RWPE1 (cell line): ENCODE measurements around the gene B9D2.

Experiments
- CTCF ChIA-PET: fragments of 350-600 bp; sonication (Branson Sonifier 250); formaldehyde crosslinking; extraction: SDS; loops from one replicate; lab custom pipeline; 2021; lab: Yijun Ruan, JAX
- POLR2A ChIA-PET: fragments of 400-600 bp; formaldehyde crosslinking; extraction: SDS; loops from one replicate; lab custom pipeline; 2020; ENCODE audit warnings: antibody characterized with exemption; ENCODE audit not compliant: low non-redundant PET; lab: Yijun Ruan, JAX
- DNase-seq: peaks from one replicate; pipeline ENCODE4 v3.0.0; 2012; ENCODE audit warnings: low spot score
- H3K27ac ChIP-seq: fragments of 450-650 bp; 2 replicates; pipeline ENCODE4 v1.5.1; 2017
- TF ChIP-seq, protein P1 (sequence below): fragments of 450-650 bp; conservative IDR thresholded peaks from 2 replicates; pipeline ENCODE4 v1.5.1; 2017; ENCODE audit warnings: low read depth, mild to moderate bottlenecking

The B9D2 gene

DNA sequence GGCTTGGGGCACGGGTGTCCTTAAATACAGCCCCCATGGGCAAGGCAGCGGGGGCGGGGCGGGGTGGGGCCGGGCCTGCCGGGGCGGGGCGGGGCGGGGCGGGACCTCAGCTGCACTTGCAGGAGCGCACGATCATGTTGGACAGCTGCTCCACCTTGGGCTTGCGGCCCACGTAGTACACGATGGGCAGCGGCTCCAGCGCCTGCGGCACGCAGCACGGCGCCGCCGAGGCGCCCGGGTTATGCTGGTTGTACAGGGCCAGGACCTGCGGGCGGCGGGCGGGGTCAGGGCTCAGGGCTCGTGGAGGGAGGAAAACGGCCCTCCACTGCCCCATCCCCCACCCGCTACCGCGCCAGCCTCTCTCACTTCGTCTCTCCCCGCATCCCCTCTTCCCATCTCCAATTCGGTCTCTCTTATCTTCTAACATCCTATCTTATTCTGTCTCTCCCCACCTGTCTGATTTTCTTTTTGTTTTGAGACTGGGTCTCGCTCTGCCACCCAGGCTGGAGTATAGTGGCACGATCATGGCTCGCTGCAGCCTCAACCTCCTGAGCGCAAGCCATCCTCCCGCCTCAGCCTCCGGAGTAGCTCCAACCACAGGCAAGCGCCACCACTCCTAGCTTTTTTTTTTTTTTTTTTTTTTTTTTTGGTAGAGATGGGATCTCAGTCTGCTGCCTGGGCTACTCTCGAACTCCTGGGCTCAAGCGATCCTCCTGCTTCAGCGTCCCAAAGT, 32.8 kb downstream of the B9D2 start:
- ChIA-PET POLR2A (interaction anchor here (0.6 kb wide), 1 partner anchor 20 kb away, joined by 3 read pairs; no protein-coding TSS in a partner anchor), CTCF (interaction anchor here (0.6 kb wide), 1 partner anchor 210 kb away, joined by 3 read pairs; no protein-coding TSS in a partner anchor)
- DNase-seq: no peak
- peak overlapping the region; percentile 97 for H3K27ac ChIP-seq
- TF ChIP-seq, protein P1, sequence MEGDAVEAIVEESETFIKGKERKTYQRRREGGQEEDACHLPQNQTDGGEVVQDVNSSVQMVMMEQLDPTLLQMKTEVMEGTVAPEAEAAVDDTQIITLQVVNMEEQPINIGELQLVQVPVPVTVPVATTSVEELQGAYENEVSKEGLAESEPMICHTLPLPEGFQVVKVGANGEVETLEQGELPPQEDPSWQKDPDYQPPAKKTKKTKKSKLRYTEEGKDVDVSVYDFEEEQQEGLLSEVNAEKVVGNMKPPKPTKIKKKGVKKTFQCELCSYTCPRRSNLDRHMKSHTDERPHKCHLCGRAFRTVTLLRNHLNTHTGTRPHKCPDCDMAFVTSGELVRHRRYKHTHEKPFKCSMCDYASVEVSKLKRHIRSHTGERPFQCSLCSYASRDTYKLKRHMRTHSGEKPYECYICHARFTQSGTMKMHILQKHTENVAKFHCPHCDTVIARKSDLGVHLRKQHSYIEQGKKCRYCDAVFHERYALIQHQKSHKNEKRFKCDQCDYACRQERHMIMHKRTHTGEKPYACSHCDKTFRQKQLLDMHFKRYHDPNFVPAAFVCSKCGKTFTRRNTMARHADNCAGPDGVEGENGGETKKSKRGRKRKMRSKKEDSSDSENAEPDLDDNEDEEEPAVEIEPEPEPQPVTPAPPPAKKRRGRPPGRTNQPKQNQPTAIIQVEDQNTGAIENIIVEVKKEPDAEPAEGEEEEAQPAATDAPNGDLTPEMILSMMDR: no peak

DNA sequence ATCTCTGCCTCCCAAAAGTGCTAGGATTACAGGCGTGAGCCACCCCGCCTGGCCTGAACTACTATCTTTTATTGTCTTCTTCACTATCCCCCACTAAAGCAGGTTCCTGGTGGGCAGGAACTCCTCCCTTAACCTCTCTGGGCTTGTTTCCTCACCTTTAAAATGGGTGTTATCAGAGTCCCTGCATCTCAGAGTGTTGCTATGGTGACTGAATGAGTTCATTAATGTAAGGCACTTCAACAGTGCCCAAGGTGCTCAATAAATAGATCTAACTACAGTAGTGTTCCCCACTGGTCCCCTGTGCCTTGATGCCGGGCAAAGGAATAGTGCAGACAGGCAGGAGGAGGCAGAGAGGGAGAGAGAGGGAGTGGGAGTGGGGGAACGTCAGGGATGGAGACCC, 33.5 kb downstream of the B9D2 start:
- CTCF ChIA-PET: no interaction called here
- no peak for DNase-seq
- POLR2A ChIA-PET: no interaction called here
- peak overlapping the region; percentile 97 for H3K27ac ChIP-seq
- TF ChIP-seq, protein P1: no peak

DNA sequence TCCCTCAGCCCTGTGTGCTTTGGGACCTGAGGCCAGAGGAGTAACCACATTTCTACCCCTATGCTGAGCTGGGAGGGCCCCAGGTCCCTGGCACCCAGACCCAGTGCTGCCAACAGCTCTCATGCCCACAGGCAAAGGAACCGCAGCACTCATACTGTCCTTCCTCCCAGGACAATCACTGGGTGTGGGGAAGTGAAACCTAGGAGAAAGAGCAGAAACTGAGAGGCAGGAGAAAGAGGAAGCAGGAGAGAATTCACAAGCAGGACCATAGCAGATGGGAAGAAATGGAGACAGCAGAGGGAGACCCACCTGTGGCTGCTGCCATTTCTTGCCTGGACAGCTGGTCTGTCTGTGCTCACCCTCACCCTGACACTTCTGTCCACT, 35.1 kb downstream of the B9D2 start:
- CTCF ChIA-PET: interaction anchor here (0.7 kb wide), 1 partner anchor 36 kb away, joined by 3 read pairs; no protein-coding TSS in a partner anchor
- no peak for DNase-seq
- TF ChIP-seq, protein P1: no peak
- H3K27ac ChIP-seq: peak overlapping the region; percentile 97
- POLR2A ChIA-PET: no interaction called here

DNA sequence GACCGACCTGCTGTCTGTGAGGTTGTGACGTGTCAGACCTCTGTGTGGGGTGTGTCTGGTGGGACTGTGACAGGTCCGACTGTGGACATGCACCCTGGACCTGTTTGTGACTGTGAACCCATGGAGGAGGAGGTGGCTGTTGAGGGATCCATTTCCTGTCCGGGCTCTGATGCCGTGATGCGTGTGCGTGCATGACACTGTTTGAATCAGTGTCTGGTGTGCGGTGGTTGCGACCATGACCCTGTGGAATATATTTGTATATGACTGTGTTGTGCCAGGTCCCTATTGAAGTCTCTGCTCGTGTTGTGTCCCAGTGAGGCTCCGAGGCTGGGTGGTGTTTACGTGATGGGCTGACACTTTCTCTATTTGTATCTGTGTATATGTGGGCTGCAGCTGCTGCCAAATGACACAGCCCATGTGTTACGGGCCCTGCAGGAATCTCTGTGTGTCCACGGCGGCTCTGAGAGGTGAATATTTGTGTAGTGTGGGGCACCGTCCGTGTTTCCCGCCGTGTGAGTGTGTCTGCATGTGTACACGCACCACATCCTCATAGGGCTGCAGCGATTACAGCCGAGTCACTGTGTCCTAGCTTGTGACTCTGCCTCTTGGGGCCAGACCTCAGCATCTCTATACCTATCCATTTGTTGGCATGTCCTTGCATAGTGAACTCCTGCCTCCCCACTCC, 35.6 kb downstream of the B9D2 start:
- ChIA-PET POLR2A (interaction anchor here (1.3 kb wide), 1 partner anchor 23 kb away, joined by 7 read pairs; no protein-coding TSS in a partner anchor), CTCF (interaction anchor here (0.5 to 0.7 kb wide), 2 partner anchors 27 to 37 kb away, joined by 3 read pairs; no protein-coding TSS in a partner anchor)
- no peak for DNase-seq

DNA sequence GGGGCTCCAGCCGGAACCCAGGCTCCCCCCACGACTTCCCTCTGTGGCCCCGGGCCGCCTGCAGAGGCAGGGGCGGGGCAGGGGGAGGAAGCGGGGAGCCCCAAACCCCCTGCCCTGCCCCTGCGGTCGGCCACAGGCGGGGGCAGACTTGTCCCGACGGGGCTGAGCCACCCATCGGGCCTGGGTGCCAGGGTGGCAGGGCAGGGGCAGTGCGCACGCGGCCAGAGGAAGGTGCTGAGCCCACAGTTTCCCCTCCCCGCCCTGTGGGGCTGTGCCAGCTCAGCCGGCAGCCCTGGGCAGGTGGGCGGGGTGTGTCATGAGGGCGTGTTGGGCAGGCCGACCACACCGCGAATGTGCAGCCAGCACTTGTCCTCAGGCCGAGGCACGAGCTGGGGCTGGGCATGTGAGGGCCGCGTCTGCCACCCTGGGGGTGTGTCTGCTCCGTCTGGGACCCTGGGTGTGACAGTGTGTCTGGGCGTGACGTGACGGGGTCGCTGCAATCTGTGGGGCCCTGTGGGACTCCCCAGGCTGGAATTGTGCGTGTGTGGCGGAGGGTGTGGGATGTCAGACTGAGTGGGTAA, 36.3 kb downstream of the B9D2 start:
- H3K27ac ChIP-seq: peak overlapping the region; percentile 97
- TF ChIP-seq, protein P1: no peak
- ChIA-PET CTCF (interaction anchor here (0.5 to 0.7 kb wide), 2 partner anchors 19 to 27 kb away, joined by 3 read pairs; no protein-coding TSS in a partner anchor), POLR2A (interaction anchor here (1.3 kb wide), 1 partner anchor 24 kb away, joined by 7 read pairs; no protein-coding TSS in a partner anchor)
- peak; percentile 92 for DNase-seq

More for the DNA sequence above, 35.6 kb downstream of the B9D2 start:
- H3K27ac ChIP-seq: peak overlapping the region; percentile 97
- TF ChIP-seq, protein P1: no peak

DNA sequence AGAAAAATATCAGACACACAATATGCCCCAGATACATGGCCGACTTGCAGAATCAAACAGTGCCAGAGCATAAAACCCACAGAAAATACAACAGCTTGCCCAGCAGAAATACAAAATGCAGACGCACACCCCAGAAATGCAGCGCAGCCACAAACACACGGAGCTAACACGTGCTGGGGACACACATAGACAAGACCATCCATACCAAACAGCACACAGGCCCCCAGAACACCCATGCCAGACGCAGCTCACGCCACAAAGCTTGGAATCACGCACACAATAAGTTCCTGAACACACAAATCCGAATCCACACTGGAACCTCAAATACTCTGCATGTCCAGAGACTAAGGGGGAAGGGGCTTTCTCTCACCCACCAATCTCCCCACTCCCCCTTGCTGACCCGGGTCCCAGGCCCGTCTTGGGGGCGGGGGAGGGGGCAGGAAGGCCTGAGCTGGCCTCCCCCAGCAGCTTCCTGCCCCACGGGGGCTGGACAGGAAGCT, 36.8 kb downstream of the B9D2 start:
- TF ChIP-seq, protein P1: no peak
- POLR2A ChIA-PET: interaction anchor here (1.3 kb wide), 1 partner anchor 25 kb away, joined by 7 read pairs; no protein-coding TSS in a partner anchor
- no peak for DNase-seq
- CTCF ChIA-PET: interaction anchor here (0.7 kb wide), 1 partner anchor 18 kb away, joined by 3 read pairs; no protein-coding TSS in a partner anchor
- H3K27ac ChIP-seq: peak overlapping the region; percentile 97
